Skeletal muscle satellite cell (primary cell): ENCODE measurements around the gene CHAC1.

ENCODE experiments used
- H3K27me3 ChIP-seq: 2 replicates; pipeline ENCODE4 v1.7.0; 2013; ENCODE audit warnings: low read length; ENCODE audit not compliant: control insufficient read depth, insufficient read depth
- H3K36me3 ChIP-seq: 2 replicates; pipeline ENCODE4 v1.7.0; 2013; ENCODE audit warnings: mild to moderate bottlenecking, control low read depth, low read length; ENCODE audit not compliant: insufficient read depth
- H3K4me1 ChIP-seq: 2 replicates; pipeline ENCODE4 v1.7.0; 2013; ENCODE audit warnings: low read length; ENCODE audit not compliant: control insufficient read depth, insufficient read depth
- H3K4me2 ChIP-seq: 2 replicates; pipeline ENCODE4 v1.7.0; 2013; ENCODE audit warnings: mild to moderate bottlenecking, low read length
- H3K4me3 ChIP-seq: 2 replicates; pipeline ENCODE4 v1.7.0; 2013; ENCODE audit warnings: low read length
- H3K9ac ChIP-seq: 2 replicates; pipeline ENCODE4 v1.7.0; 2013; ENCODE audit warnings: mild to moderate bottlenecking, low read depth, low read length, moderate library complexity
- H3K9me3 ChIP-seq: replicated peaks from 2 replicates; pipeline ENCODE4 v1.7.0; 2013; ENCODE audit warnings: mild to moderate bottlenecking, control low read depth, low read length

The CHAC1 gene

GRCh38 chr15:40914486-40914885 lies 38.8 kb upstream of the CHAC1 start:
- H3K9ac ChIP-seq = no peak overlapping the region
- no peak overlapping the region for H3K4me3 ChIP-seq
- H3K36me3 ChIP-seq = no peaks in the 10 kb centered on the region
- no peaks in the 10 kb centered on the region for H3K9me3 ChIP-seq
- H3K4me2 ChIP-seq = no peak overlapping the region
- peaks cover 5% of the 10 kb centered on the region for H3K27me3 ChIP-seq
- peaks cover 11% of the 10 kb centered on the region for H3K4me1 ChIP-seq

DNA sequence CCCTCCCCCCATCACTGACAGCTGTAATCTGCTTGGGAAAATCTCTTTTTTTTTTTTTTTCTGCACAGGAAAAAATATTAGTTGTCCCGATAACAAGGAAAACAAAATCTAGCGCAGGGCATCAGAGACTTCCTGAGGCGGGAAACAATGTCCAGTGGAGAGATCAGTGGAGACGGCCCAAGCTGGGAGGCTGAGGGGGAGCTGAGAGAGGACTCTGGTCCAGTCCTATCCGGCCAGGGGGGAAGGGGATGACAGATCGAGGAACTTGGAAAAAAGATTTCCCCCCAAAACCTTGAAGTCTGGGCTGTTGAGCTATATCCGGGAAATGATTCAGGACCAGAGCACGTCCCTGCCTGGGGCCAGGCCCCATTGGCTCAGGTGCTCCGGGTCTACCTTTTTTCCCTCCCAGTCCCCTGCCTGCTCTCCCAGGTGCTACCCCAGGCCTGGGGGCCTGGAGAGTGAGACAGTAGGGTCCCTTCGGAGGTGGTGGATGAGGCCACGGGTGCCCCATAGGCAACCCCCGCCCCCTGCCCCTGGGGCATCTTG lies 38.1 kb upstream of the CHAC1 start:
- no peak overlapping the region for H3K4me3 ChIP-seq
- H3K4me1 ChIP-seq = peaks cover 4% of the 10 kb centered on the region
- H3K4me2 ChIP-seq = no peak overlapping the region
- H3K27me3 ChIP-seq = peaks cover 5% of the 10 kb centered on the region
- H3K9me3 ChIP-seq = no peaks in the 10 kb centered on the region
- H3K9ac ChIP-seq = no peak overlapping the region
- no peaks in the 10 kb centered on the region for H3K36me3 ChIP-seq

GRCh38 chr15:40915679-40916078 lies 37.6 kb upstream of the CHAC1 start:
- Histone ChIP-seq H3K36me3 (no peaks in the 10 kb centered on the region), H3K4me1 (no peaks in the 10 kb centered on the region), H3K9ac (no peak overlapping the region), H3K27me3 (peaks cover 5% of the 10 kb centered on the region), H3K4me3 (no peak overlapping the region), H3K4me2 (no peak overlapping the region), H3K9me3 (no peaks in the 10 kb centered on the region)

GRCh38 chr15:40917585-40917984 lies 35.7 kb upstream of the CHAC1 start:
- Histone ChIP-seq H3K36me3 (no peaks in the 10 kb centered on the region), H3K27me3 (peaks cover 5% of the 10 kb centered on the region), H3K9ac (no peak overlapping the region), H3K9me3 (no peaks in the 10 kb centered on the region), H3K4me2 (no peak overlapping the region), H3K4me1 (no peaks in the 10 kb centered on the region), H3K4me3 (no peak overlapping the region)

- Histone ChIP-seq H3K4me1 (no peaks in the 10 kb centered on the region), H3K4me2 (no peak overlapping the region), H3K27me3 (peaks cover 5% of the 10 kb centered on the region), H3K36me3 (no peaks in the 10 kb centered on the region), H3K9me3 (no peaks in the 10 kb centered on the region), H3K4me3 (no peak overlapping the region), H3K9ac (no peak overlapping the region)
These were observed 35.0 kb upstream of the CHAC1 start for GRCh38 chr15:40918146-40918798.

GRCh38 chr15:40918799-40919392 lies 34.4 kb upstream of the CHAC1 start:
- H3K4me3 ChIP-seq = no peak overlapping the region
- H3K36me3 ChIP-seq = no peaks in the 10 kb centered on the region
- H3K9me3 ChIP-seq = no peaks in the 10 kb centered on the region
- H3K9ac ChIP-seq = no peak overlapping the region
- H3K4me2 ChIP-seq = no peak overlapping the region
- no peaks in the 10 kb centered on the region for H3K4me1 ChIP-seq
- peaks cover 5% of the 10 kb centered on the region for H3K27me3 ChIP-seq

- no peak overlapping the region for H3K4me3 ChIP-seq
- H3K36me3 ChIP-seq = no peaks in the 10 kb centered on the region
- no peak overlapping the region for H3K9ac ChIP-seq
- H3K9me3 ChIP-seq = no peaks in the 10 kb centered on the region
- peaks cover 11% of the 10 kb centered on the region for H3K4me1 ChIP-seq
- H3K4me2 ChIP-seq = no peak overlapping the region
- H3K27me3 ChIP-seq = peaks cover 21% of the 10 kb centered on the region
These were observed 31.2 kb upstream of the CHAC1 start for GRCh38 chr15:40921949-40922607.

DNA sequence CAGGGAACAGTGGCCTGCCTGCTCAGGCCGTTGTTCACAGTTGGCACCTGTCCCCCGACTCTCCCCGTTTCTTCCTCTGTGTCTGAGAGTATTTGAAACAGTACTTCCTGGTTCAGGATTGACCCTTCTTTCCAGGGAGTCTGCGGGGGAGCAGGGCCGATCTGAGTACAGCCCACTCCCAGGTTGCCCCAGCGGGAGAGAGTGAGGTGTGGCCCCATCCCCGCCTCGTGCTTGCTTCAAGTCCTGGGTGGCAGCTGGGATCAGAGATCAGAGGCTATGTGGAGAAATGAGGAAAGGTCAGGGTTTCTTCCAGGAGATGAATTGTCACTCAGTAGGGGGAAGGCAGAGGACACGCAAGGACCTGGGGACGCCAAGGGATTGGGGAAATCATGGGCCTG lies 30.7 kb upstream of the CHAC1 start:
- peaks cover 27% of the 10 kb centered on the region for H3K27me3 ChIP-seq
- H3K9ac ChIP-seq = no peak overlapping the region
- no peak overlapping the region for H3K4me3 ChIP-seq
- no peaks in the 10 kb centered on the region for H3K36me3 ChIP-seq
- peaks cover 11% of the 10 kb centered on the region for H3K4me1 ChIP-seq
- H3K4me2 ChIP-seq = no peak overlapping the region
- no peaks in the 10 kb centered on the region for H3K9me3 ChIP-seq

DNA sequence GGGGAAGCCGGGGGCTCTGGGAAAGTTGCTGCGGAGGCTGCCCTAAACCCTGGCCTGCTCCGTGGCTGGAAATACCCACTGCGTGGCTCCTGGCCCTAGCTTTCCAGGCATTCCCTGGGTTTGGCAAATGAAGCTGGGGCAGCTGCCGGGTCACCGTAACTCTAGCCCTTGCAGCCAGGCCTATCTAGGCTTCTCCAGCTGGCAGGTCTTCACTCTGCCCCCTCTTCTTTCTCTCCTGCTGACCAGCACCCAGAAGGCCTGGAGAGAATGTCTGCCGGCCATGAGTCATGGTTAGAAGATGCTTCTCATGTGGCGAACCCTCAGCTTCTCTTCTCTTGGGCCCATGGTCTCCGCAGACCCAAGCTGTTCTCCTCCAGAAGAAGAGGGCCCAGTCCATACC lies 29.7 kb upstream of the CHAC1 start:
- Histone ChIP-seq H3K27me3 (peaks cover 32% of the 10 kb centered on the region), H3K4me1 (peaks cover 12% of the 10 kb centered on the region), H3K9me3 (no peaks in the 10 kb centered on the region), H3K36me3 (no peaks in the 10 kb centered on the region), H3K9ac (no peak overlapping the region), H3K4me3 (no peak overlapping the region), H3K4me2 (no peak overlapping the region)

- peak overlapping the region; percentile 41 for H3K4me3 ChIP-seq
These were observed 27.8 kb upstream of the CHAC1 start for GRCh38 chr15:40925495-40925862.

GRCh38 chr15:40925863-40926658 lies 27.2 kb upstream of the CHAC1 start:
- peak overlapping the region; percentile 41 for H3K4me3 ChIP-seq

More at GRCh38 chr15:40925495-40925862, 27.8 kb upstream of the CHAC1 start:
- Histone ChIP-seq H3K9ac (no peak overlapping the region), H3K27me3 (peaks cover 51% of the 10 kb centered on the region), H3K9me3 (no peaks in the 10 kb centered on the region), H3K4me2 (peak overlapping the region; percentile 65), H3K4me1 (peaks cover 31% of the 10 kb centered on the region), H3K36me3 (no peaks in the 10 kb centered on the region)

More at GRCh38 chr15:40925863-40926658, 27.2 kb upstream of the CHAC1 start:
- Histone ChIP-seq H3K4me1 (peaks cover 36% of the 10 kb centered on the region), H3K9ac (no peak overlapping the region), H3K4me2 (peak overlapping the region; percentile 65), H3K36me3 (no peaks in the 10 kb centered on the region), H3K27me3 (peaks cover 57% of the 10 kb centered on the region), H3K9me3 (no peaks in the 10 kb centered on the region)
